Activated effector memory CD4-positive, alpha-beta T cell treated with Interleukin-2 at 50 U/mL for 16 hours (primary cell): ENCODE measurements around the gene LCT.

Source experiments
- DNase-seq: peaks from one replicate; pipeline ENCODE4 v3.0.0-alpha.2; 2020

Gene LCT

DNA sequence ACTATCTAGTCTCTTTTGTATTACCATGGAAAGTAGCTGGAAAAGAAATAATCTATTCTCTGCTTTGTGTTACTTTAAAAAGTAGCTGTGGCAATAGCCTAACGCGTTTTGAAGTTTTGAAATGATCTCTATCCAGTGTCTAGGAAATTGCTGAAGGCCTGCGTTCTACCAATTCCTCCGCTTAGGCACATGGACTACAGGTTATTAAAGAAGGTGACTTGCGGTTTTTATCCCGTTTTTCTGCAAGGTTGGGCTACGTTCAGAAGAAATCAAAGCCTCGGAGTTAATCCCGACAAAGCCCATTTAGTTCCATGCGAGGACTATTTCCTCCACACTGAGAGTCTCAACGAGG lies 96.0 kb downstream of the LCT start:
- DNase-seq = no peak

DNA sequence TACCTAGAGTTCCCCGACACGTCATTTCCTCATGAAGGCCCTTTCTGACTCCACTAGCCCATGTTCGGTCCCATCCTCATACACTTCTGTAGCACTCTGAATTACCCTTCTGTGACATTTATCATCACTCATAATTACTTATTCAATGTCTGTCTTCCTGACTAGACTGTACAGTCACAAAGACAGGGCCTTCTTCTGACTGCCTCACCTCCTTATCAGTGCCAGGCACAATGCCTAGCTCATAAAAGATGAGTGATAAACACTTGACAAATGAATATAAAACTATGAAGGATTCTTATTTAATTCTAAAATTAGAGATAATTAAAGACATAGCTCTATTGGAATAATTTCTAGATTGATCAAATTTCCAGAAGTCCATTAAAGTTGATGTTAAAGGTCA lies 96.8 kb downstream of the LCT start:
- DNase-seq = no peak
